IPS-18c (cell line): ENCODE measurements around the gene AKIP1.

Experiments used
- H3K4me3 ChIP-seq: 2 replicates; pipeline ENCODE4 v1.7.0; 2013; ENCODE audit warnings: low read depth, mild to moderate bottlenecking, low read length, moderate library complexity; ENCODE audit not compliant: insufficient read depth
- H3K9me3 ChIP-seq: one replicate; pipeline ENCODE4 v1.6.1; 2013; ENCODE audit warnings: mild to moderate bottlenecking, low read length, moderate library complexity; ENCODE audit not compliant: control insufficient read depth, insufficient read depth

Gene AKIP1

DNA sequence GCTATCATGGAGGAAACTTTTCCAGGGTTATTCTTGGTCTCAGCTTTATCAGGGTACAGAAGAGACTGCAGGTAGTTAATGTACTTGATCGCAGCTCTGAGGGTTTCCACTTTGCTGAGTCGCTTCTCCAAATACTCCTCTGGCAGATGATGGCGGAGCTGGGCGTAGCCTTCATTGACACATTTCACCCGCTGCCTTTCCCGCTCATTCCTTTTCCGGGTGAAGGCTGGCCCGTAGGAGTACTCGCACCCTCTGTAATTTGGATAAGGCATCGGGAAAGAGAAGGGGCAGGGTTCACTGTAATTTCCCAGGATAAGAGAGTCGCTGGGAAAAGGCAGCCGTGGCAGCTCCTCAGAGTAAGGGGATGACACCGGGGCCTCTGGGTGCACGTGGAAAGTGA, 26.7 kb downstream of the AKIP1 start:
- no peaks in the 10 kb centered on the region for H3K9me3 ChIP-seq
- no peak overlapping the region for H3K4me3 ChIP-seq

DNA sequence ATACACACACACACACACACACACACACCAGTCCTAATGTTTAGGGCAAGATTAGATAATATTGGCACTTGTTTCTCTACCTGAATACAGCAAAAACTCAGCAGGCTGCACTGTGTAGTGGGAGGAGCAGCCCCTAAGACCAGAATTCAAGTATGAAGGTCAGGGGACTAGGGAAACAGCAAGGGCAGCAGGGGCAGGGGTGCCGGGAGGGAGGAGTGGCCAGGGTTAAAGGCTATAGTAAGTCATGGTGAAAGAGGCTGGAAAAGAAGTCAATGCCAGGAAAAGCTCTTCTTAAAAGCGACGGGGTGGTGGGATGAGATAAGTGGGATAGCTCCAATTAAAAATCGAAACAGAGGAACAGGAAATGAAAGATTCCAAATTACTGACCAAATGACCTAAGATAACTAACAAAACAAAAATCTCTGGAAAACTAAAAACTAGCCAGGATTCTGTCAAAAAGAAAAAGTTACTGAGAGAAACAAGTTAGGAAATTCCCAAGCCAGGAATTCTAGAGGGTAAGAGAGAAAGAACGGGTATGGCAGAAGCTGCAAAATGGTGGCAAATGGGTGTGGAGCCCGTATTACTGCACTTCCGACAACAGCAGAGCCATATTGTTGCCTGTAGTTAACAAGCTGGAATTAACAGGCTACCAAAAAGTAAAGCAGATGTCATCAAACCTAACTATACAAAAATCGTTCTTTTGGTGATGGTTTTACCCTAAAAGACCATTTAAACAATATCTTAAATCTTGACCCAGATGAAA, 30.5 kb downstream of the AKIP1 start:
- Histone ChIP-seq H3K4me3 (no peak overlapping the region), H3K9me3 (no peaks in the 10 kb centered on the region)

DNA sequence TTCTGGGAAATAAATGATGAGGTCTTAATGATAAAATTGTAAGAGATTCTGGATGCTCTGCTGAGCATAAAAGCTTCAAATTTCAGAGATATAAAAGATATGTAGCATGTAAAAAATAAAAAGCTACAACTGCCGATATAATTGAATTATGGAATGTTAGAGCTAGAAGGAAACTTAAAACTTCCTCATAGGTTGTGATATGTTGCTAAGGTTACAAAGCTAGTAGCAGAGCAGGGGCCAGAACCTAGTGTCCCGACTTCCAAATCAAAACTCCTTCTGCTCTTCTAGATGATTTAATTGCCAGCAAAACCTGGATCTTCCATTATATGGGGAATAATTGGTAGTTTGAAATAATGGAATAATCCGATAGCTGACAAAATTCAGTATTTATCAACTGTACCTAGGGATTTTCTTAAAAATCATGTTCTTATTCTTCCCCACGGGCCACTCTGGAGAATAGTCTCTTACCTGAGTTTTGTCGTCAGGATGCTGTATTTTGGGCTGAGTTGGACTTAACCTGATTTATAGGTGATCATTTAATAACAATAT, 31.6 kb downstream of the AKIP1 start, which contains the start of gene ASCL3:
Gene ASCL3 (minus strand): TSS at position 499 of the 549 bp plus-strand sequence. CDS start 4,855 bp downstream, outside the sequence.
- Histone ChIP-seq H3K4me3 (no peak within 1 kb of the TSS), H3K9me3 (no peaks in the 10 kb centered on the region)

DNA sequence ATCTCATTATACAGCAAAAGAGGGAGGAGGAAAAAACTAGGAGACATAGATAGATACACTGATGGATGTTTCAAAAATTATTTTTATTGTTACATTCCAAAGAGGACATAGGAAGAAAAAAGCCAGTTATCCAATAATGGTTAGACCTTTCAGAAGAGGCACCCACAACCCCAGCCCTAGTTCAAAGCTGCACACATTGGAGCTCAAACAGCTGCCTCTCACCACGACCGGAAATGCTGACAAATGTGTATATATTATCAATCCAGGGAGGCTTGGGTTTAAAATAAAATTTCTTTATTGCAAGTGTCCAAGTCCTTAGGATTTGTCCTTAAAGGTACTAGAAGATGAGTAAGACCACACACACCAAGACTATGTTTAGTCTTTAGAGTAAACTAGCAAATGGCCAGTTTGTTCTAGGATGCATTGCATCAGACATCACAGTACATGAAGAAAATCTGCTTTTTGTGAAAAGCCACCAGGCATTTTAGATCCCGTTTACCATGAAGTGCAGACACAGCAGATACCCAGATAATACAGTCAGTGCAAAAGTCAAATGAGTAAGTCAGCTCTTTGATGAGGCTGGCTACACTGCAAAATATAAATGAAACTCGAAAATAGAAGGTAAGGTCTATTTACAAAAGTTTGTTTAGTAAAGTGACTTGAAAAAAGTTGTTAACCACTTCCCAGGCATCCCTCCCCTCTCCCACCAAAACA, 36.4 kb downstream of the AKIP1 start:
- no peaks in the 10 kb centered on the region for H3K9me3 ChIP-seq
- H3K4me3 ChIP-seq: no peak overlapping the region

DNA sequence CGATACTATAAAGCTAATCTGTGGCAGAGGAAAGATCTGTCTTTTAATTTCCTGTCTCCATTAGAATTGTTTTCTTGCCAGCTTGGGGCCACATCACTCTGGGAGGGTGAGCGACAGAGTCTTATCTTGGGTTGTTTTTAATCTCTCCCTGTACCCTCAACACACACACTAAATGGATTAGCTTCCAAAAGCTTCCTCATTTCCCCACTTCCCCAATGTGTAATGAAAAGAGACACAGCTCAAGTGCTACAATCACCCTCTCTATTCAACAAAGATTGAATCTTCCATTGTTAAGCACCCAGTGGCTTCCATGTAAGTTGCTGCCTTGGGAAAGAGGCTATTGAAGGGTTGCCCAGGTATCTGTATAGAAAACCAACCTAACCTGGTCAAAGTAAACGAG, 37.9 kb downstream of the AKIP1 start:
- H3K4me3 ChIP-seq: no peak overlapping the region

DNA sequence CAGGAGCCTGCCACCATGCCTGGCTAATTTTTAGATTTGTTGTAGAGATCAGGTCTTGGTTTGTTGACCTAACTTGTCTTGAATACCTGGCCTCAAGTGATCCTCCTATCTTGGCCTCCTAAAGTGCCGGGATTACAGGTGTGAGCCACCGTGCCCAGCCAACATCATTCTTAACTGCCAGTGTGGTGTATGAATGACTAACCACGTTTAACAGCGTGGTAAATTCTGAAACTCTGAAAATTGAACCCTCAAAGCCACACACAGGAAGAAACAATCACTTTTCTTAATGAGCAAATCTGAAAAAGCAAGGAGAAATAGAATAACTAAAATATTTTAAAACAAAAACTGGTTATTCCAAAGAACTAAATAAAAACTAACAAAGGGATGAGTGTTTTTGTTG, 45.9 kb downstream of the AKIP1 start:
- Histone ChIP-seq H3K4me3 (no peak overlapping the region), H3K9me3 (no peaks in the 10 kb centered on the region)

More for the DNA sequence above, 37.9 kb downstream of the AKIP1 start:
- no peaks in the 10 kb centered on the region for H3K9me3 ChIP-seq

DNA sequence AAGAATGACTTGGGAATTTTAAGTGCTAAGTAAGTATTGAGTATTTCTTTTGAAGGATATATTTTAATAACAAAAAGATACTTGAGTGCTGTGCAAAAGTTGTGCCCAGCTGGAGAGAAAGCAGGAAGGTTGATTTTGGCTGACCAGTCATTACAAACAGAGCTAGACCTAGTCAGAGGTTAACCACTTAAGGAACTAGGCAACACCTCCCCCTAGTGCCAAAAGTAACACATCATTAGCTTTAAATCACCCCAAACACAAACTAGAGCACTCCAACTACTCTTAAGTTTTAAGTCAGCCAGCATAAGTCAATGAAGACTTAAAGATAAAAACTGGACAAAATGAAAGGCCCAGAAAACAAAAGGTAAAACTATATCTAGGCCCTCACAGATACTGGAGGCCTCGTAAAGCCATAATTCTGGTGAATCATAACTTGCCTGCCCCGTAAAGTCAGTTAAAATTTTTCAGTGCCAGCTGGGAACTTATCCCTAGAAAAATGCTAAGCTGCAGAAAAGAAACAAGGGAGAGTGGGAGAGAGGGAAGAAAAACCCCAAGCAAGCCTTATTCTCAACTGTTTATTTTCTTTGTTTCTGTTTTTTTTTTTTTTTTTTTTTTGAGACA, 48.7 kb downstream of the AKIP1 start:
- Histone ChIP-seq H3K4me3 (no peak overlapping the region), H3K9me3 (no peaks in the 10 kb centered on the region)

DNA sequence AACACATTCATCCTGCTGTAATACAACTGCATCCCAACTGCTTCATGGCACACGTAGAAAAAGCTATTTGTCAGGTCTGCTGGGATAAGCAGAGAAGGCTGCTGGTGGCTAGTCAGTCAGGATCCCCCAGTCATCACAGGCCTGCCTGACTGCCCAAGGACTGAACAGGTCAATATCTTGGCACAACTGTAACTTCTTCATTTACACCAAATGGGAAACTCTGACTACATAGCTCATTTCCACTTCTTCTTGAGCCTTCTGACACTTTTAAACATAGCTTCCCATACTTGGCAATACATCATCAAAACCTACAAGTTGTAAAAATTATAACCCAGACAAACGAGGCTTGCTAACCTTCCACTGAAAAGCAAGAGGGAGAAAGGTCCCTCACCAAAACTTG, 50.4 kb downstream of the AKIP1 start:
- Histone ChIP-seq H3K9me3 (no peaks in the 10 kb centered on the region), H3K4me3 (no peak overlapping the region)

DNA sequence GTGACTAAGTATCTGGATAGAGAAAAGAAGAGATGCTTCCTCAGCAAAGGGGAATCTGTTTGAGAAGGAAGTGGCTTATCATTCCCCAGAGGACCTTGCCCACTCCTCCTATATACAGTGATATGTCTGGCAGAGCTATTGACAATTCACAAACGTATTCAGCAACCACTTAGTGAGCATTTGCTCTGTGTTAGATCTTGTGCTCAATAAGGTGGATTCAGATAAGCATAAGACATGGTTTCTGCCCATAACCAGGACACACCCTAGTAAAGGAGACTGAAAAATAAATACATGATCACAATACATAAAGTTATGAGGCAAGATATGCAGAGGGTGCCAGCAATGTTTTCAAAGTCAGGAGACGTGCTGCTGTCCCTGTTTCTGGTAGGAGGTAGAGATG, 51.9 kb downstream of the AKIP1 start:
- no peaks in the 10 kb centered on the region for H3K9me3 ChIP-seq
- H3K4me3 ChIP-seq: no peak overlapping the region

DNA sequence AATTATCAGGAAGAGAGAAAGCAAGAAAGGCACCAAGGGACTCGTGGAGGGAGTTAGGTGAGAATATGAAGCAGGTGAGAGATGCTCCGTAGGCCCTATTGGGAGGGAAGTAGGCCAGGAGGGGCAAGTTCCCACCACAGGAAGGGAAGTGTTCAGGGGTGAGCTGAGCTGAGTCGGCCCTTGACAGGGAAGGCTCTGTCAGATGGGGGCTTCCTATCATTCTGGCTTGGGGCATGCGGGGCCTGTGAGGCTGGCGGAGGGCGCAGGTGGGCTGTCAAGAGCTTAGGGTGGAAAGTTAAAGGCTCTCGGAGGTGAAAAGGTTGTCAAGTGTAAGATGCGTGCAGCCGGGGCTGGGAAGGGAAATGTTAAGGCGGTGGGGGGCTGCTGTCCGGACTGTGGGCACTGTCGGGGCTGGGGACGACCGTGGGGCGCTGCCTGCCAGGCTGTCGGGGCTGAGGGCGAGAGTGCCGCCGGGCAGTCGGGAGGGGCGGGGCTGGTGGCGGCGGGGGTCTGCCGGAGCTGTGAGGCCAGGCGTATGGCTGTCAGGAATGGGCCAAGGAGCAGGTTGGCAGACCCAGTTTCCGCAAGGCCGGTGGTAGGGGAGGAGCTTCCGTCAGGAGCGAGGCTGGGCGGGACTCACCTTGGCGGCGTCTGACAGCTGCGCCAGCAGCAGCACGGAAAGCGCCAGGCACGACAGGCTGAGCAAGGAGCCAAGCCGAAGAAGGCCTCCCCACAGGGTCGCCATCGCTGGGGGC, 52.8 kb downstream of the AKIP1 start:
- Histone ChIP-seq H3K4me3 (peak overlapping the region; percentile 97), H3K9me3 (no peaks in the 10 kb centered on the region)

DNA sequence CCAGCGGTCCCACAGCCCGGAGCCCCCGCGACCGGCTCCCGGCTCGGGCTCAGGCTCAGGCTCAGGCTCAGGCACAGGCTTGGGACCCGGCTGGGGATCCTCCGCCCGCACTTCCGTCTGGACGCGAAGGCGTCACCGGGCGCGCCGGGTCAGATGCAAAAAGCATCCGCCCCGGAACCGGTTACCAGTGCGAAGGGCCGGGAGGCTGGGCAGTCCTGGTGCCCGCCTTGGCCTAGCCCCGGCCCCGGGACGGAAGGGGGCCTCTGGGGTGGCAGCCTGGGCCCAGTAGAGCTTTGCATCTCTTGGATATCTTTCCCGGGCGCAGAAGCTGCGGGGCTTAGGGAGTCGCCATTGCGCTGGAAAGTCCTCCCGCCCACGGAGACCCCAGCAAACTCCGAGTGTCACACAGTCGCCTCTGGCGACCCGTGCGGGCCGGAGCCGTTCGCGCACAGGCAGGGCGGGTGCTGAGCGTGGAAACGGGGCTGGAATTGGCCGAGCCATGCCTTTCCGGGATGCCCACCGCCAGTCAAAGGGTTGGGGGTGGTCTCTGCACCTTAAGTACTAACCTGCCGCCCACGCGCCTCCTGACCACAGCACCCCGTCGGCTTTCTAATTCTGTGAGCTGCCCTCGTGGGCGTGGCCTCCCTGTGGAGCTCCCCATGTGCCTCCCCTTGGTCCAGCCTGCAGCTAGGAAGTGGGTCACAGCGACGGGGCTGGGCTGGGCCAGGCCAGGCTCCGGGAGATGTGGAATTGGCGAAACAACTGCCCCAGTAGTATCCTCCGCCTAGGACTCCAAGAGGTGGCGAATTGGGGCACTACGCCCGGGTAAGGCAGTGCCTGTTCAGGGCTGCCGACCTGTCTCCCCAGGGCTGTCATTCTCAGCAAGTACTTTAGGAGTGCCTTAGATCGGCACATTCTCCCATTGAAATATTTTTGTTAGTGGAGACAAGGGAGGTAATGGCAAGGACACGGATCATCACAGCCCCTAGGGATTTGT, 53.6 kb downstream of the AKIP1 start, which contains the start of gene TMEM9B:
Gene TMEM9B (minus strand): TSS at position 119 of the 997 bp plus-strand sequence. CDS start 129 bp downstream, outside the sequence.
- peak within 1 kb of the TSS; percentile 97 for H3K4me3 ChIP-seq
- no peaks in the 10 kb centered on the region for H3K9me3 ChIP-seq

DNA sequence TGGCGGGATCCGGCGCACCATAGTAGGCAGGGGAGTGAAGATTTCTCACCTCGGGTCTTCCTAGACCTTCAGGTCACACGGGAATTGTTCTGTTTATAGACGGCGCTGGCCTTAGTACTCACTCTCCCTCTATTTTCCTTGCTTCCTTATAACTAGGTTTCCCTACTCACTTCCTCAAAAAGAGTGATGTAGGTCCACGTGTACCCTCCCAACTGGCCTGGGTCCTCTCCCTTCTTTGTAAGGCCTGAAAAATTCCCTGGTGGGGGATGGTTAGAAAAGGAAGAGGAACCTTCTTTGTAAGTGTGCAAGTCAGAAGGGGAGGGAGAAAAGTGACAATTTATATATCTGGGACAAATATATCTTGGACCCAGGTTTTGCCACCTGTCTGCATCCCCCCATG, 56.2 kb downstream of the AKIP1 start:
- Histone ChIP-seq H3K4me3 (no peak overlapping the region), H3K9me3 (no peaks in the 10 kb centered on the region)
